Camera-type eye (tissue), 1 donor: ENCODE results near the gene DIPK1B. TPM values are rescaled to one million over a fixed set of nuclear protein-coding genes. Genes with fewer than 3 reads are reported as not detected.

Experiments used
- total RNA-seq: library from RNA; depleted of rRNA; stranded (reverse); fragments of >200 nt; gene quantifications from one replicate; pipeline ENCODE4 v1.2.3, GENCODE V29; 2014

Gene DIPK1B
- total RNA-seq: 26.2 TPM

GRCh38 chr9:136711751-136712689, at the start of gene DIPK1B:
TSS of gene DIPK1B (plus strand) at chr9:136712572. CDS start at chr9:136712666, 94 bp downstream.

GRCh38 chr9:136662656-136663581, 49.5 kb upstream of the DIPK1B start, which contains the start of gene EGFL7:
TSS of gene EGFL7 (plus strand) at chr9:136662916. CDS start at chr9:136668283, 5,367 bp downstream.

GRCh38 chr9:136686794-136687711, 25.3 kb upstream of the DIPK1B start, which contains the start of gene AGPAT2:
TSS of gene AGPAT2 (minus strand) at chr9:136687457. CDS start at chr9:136687357, 100 bp downstream.

GRCh38 chr9:136742591-136743391, 30.4 kb downstream of the DIPK1B start, which contains the start of gene LCN10:
TSS of gene LCN10 (minus strand) at chr9:136742940. CDS start at chr9:136742903, 37 bp downstream.

GRCh38 chr9:136748201-136748600, 35.8 kb downstream of the DIPK1B start, which contains the start of gene LCN6:
TSS of gene LCN6 (minus strand) at chr9:136748525. CDS start at chr9:136748483, 42 bp downstream.

GRCh38 chr9:136764301-136764891, 52.0 kb downstream of the DIPK1B start, which contains the start of gene LCN15:
TSS of gene LCN15 (minus strand) at chr9:136764518. CDS start at chr9:136764488, 30 bp downstream.

Other genes starting within 250 kb of the DIPK1B start
- gene SEC16A, start 229.5 kb upstream of the DIPK1B start, total RNA-seq: 53.3 TPM
- gene NOTCH1, start 166.5 kb upstream of the DIPK1B start, total RNA-seq: 156 TPM
- 36.1 TPM for gene EGFL7, start 49.7 kb upstream of the DIPK1B start, total RNA-seq
- 16.9 TPM for gene AGPAT2, start 25.1 kb upstream of the DIPK1B start, total RNA-seq
- 1.4 TPM for gene LCN10, start 30.4 kb downstream of the DIPK1B start, total RNA-seq
- gene LCN6, start 36.0 kb downstream of the DIPK1B start, total RNA-seq: not detected
- gene LCN8, start 45.7 kb downstream of the DIPK1B start, total RNA-seq: 0.38 TPM
- gene LCN15, start 51.9 kb downstream of the DIPK1B start, total RNA-seq: not detected
- 31.1 TPM for gene TMEM141, start 78.8 kb downstream of the DIPK1B start, total RNA-seq
- gene CCDC183, start 83.8 kb downstream of the DIPK1B start, total RNA-seq: 2.0 TPM
- 38.6 TPM for gene RABL6, start 95.4 kb downstream of the DIPK1B start, total RNA-seq
- gene AJM1, start 129.9 kb downstream of the DIPK1B start, total RNA-seq: 2.0 TPM
- gene PHPT1, start 136.8 kb downstream of the DIPK1B start, total RNA-seq: 55.5 TPM
- gene MAMDC4, start 139.8 kb downstream of the DIPK1B start, total RNA-seq: 8.2 TPM
- gene EDF1, start 153.7 kb downstream of the DIPK1B start, total RNA-seq: 222 TPM
- gene TRAF2, start 173.9 kb downstream of the DIPK1B start, total RNA-seq: 15.9 TPM
- gene FBXW5, start 232.2 kb downstream of the DIPK1B start, total RNA-seq: 101 TPM
- gene C8G, start 232.7 kb downstream of the DIPK1B start, total RNA-seq: not detected
- gene LCN12, start 239.7 kb downstream of the DIPK1B start, total RNA-seq: 2.9 TPM